ENCODE results near the gene GPRIN3.
"Not testable (repeated sequence)": the region's sequence is repeated elsewhere in the genome, so short reads cannot be mapped to it uniquely, and the experiment has no call there.

The GPRIN3 gene

GRCh38 chr4:89314291-89314690 lies 6.7 kb upstream of the GPRIN3 start:
- DNase-seq (ENCODE audit: low read depth in 2 of 3, low spot score in 1 of 3) = no peak

GRCh38 chr4:89312066-89312465 lies 4.5 kb upstream of the GPRIN3 start:
- no peak for DNase-seq (ENCODE audit: low read depth in 2 of 3, low spot score in 1 of 3)

DNA sequence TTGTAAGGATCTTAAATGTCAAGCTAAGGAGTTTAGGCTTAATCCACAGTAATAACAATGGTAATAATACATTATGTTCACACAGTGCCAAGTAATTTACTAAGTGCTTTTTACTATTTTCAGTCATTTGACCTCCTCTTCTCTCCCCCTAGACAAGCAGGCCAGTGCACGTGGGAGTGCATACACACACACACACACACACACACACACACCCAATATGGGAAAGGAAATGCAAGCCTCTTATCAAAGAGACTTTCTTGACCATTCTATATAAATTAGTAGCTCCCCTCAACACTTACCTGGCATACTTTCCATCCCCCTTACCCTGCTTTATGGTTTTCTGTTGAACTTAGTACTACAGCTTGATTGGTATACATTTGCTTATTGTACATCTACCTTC lies 3.8 kb upstream of the GPRIN3 start:
- DNase-seq (ENCODE audit: low read depth in 2 of 3, low spot score in 1 of 3) = no peak

GRCh38 chr4:89309154-89309553 lies 1.6 kb upstream of the GPRIN3 start:
- not testable (repeated sequence) for DNase-seq (ENCODE audit: low read depth in 2 of 3, low spot score in 1 of 3)

DNA sequence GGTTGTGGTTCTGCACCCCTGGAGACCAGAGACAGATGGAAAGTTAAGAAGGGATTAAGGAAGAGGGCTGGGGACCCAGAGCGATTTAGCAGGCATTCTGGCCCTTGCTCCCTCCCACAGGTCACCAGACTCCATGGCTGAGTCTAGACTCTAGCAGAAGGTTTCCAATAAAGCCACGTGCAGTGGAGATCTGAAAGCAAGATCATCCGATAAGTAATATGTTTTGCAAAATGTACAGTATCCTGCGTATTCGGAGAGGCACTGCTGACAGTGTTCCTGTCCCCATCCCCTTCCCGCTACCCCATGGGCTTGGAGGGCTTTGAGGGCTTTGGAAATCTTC lies 531 bp upstream of the GPRIN3 start:
- no peak for DNase-seq (ENCODE audit: low read depth in 2 of 3, low spot score in 1 of 3)

DNA sequence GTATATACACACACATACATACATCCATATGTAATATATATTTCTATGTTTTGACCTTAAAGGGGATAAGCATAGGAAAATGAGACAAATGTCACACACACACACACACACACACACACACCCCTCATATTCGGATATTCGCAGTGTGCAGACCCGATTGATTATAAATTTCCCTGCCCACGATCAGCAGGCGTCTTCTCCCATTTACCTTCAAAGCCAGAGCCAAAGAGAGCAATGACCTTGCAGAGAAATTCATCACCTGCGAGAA lies 488 bp downstream of the GPRIN3 start:
- DNase-seq (ENCODE audit: low read depth in 2 of 3, low spot score in 1 of 3) = no peak

DNA sequence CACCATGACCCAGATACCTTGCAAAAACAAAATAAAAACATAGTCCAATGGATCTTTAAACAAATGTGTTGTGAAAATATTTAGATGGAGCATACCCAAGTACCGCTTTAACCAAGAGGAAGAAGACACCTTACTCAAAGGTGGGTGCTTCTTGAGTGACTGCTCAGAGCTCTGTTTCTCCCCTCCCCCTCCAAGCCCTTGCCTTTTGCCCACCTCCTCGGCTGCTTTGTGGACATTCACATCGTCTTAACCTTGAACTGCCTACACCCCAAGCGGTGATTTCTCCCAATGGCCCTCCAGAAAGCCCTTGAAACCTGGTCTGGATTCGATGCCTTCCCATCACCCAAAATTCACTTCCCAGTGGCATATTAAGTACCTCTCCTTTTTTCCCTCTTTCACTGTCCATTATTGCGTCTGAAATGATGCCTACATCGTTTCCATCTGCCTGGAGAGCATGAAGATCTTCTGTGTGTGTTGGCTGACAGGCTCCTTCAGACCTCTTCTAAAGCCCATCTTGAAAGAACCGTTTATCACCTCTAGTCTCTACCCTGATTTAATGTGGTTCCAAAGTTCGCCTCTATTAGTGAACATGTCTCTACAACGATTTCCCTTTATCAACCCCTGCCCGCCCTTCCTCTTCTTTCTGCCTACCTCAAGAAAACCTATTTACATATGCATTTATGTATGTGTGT lies 968 bp downstream of the GPRIN3 start:
- no peak for DNase-seq (ENCODE audit: low read depth in 2 of 3, low spot score in 1 of 3)

- DNase-seq (ENCODE audit: low read depth in 2 of 3, low spot score in 1 of 3) = no peak
Measured at GRCh38 chr4:89305712-89306437, 1.7 kb downstream of the GPRIN3 start.

DNA sequence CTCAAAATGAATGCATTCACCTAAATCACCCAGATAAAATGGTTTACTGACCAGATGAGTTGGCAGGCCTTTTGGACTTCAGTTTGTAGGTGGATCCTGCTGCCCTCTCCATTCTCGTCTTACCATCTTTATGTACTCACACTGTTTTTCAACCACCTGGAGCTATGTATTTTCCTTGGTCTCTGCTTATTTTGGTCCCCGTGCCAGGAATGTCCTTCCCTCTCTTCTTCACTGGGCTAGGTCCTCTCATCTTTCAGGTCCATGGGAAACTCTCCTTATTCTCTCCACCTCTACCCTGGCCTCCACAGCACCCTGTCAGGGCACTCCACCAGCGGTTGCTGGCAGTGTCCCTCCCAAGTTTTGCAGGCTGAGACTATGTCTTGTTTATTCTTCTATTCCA lies 2.6 kb downstream of the GPRIN3 start:
- DNase-seq (ENCODE audit: low read depth in 2 of 3, low spot score in 1 of 3) = no peak

DNA sequence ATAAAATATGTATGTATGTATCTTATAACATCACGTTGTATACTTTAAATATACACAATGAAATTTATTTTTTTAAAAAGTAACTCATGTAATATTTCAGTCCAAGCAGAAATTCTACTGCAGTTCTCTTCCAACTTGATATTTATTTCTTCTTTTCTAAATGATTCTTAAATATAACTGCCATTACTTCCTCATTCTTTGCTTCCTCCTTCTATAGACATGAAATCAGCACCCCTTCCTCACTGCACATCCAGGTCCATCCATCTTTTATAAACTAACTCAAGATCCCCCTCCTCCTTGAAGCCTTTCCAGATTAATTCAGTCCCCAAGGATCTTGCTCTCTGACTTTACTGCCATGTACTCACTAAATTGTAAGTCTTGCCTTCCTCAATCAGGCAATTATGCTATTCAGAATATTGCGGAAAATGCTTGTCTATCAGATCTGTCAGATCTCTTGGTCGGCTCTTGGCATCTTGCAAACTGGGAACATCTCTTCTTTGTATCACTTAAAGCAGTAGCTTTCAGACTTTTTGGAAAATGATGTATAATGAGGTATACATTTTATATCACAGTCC lies 3.7 kb downstream of the GPRIN3 start:
- DNase-seq (ENCODE audit: low read depth in 2 of 3, low spot score in 1 of 3) = no peak

- peak in 1 of 3 donors; percentile 43 for DNase-seq (ENCODE audit: low read depth in 2 of 3, low spot score in 1 of 3)
Measured at GRCh38 chr4:89303177-89303576, 4.4 kb downstream of the GPRIN3 start.

DNA sequence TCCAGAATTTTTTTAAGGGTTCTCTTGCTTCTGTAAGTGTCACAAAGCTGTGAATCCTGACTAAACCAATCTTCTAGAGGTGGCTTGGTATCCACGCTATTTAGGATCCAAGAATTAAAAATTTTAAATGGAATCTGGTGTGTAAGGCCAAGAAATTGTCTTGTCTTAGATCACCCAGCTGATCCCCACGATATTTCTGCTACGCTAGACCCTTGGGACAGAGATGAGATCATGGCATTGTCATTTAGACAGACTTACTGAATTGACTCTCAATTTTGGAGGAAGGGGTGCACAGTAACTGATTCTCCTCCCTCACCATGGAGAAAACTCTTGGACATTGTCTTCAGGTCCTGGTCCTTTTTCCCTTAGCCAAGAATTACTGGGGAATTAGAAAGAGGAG lies 5.7 kb downstream of the GPRIN3 start:
- no peak for DNase-seq (ENCODE audit: low read depth in 2 of 3, low spot score in 1 of 3)

DNA sequence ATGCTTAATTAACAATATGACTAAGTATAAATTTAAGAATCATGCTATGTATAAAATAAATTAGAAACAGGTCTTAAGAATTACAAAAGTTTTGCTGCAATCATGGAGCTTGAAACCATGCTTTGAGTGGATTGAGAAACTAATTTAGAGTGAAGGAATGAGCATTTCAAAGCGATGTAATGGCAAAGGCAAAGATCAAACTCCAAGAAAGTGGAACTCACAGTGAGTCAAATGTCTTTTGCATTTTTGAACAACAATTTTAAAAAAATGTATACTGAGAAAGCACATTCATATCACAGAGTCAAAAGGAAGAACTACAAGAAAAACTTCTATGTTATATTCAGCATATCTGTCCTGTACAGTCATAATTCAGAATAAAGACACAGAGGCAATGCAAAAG lies 6.6 kb downstream of the GPRIN3 start:
- DNase-seq (ENCODE audit: low read depth in 2 of 3, low spot score in 1 of 3) = no peak

DNA sequence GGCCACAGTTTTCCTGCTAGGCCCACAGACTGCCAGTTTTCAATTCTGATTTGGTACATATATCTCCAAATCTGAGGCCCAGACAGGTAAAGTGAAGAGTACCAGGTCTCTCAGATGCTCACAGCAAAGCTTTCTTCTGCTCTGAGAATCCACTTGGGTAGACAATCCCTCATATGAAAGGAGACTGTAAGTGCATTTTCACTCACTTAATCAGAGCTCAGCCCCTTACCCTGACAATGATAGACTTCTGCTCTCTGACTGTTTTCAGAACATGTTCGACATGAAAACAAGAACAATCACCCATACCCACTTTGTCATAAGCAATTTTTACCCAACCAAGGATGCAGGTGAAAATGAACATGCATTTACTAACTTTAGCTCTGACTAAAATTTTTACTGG lies 7.1 kb downstream of the GPRIN3 start:
- no peak for DNase-seq (ENCODE audit: low read depth in 2 of 3, low spot score in 1 of 3)

- no peak for DNase-seq (ENCODE audit: low read depth in 2 of 3, low spot score in 1 of 3)
Measured at GRCh38 chr4:89300060-89300459, 7.5 kb downstream of the GPRIN3 start.

DNA sequence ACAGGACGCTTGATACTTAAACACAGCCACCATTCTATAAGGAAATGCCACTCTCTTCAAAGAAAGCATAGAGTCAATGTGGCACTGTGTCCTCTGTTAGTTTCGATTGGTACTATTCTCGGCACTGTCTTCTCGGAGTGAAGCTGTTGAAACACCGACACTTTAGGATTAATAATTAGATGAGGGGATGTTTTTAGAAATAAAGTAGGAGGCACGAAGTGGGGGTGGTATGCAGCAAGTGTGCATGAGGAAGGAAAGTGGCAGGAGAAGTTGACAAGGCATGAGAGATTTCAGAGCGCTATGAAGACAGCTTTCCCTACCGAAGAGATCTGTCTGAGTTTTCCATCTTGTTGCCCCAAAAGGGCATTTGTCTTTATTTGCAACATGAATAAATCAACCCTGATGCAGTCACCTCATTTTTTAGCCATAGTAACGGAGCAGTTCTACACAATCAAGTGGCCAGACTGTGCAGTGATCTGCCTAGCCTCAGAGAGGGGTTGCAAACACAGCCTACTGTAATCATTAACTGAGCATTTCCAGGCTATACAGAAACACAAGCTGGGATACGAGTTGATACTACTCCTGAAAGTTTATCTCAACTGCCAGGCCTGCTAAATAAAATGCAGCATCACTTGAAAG lies 8.3 kb downstream of the GPRIN3 start:
- DNase-seq (ENCODE audit: low read depth in 2 of 3, low spot score in 1 of 3) = no peak

DNA sequence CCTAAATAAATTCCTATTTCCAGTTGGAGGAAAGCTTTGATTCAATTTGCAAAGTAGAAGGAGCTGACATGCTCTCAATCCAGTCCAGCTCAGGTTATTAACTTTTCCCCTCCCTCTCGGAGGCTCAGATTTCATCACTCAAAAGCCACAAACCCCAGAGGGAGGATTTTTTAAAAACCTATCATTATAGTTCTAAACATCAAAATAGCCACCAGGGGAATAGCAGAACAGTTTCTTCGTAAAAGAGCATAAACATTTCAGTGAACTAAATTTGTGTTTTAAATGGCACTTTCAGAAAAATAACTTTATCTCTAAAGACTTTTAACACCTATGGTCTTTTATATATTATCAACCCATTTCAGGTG lies 8.8 kb downstream of the GPRIN3 start:
- DNase-seq (ENCODE audit: low read depth in 2 of 3, low spot score in 1 of 3) = no peak

- no peak for DNase-seq (ENCODE audit: low read depth in 2 of 3, low spot score in 1 of 3)
Measured at GRCh38 chr4:89298155-89298554, 9.4 kb downstream of the GPRIN3 start.

DNA sequence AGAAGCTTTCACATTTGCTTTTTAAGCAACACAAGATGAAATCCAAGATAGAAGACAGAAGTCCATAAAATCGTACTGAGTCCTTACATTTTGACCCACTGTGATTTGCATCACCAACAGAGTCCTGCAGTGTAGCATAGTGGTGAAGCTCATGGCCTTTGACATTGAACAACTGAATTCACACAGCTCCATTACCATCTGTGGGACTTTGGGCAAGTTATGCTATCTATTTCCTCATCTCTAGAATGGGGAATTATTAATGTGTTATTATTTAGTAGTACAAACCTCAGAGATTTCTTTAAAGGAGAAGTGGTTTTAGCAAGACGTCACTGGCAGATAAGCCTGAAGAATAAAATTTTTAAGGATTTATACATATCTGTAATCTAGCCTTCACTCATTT lies 10.7 kb downstream of the GPRIN3 start:
- no peak for DNase-seq (ENCODE audit: low read depth in 2 of 3, low spot score in 1 of 3)

- no peak for DNase-seq (ENCODE audit: low read depth in 2 of 3, low spot score in 1 of 3)
Measured at GRCh38 chr4:89296399-89296798, 11.2 kb downstream of the GPRIN3 start.

GRCh38 chr4:89295415-89295927 lies 12.1 kb downstream of the GPRIN3 start:
- DNase-seq (ENCODE audit: low read depth in 2 of 3, low spot score in 1 of 3) = no peak

DNA sequence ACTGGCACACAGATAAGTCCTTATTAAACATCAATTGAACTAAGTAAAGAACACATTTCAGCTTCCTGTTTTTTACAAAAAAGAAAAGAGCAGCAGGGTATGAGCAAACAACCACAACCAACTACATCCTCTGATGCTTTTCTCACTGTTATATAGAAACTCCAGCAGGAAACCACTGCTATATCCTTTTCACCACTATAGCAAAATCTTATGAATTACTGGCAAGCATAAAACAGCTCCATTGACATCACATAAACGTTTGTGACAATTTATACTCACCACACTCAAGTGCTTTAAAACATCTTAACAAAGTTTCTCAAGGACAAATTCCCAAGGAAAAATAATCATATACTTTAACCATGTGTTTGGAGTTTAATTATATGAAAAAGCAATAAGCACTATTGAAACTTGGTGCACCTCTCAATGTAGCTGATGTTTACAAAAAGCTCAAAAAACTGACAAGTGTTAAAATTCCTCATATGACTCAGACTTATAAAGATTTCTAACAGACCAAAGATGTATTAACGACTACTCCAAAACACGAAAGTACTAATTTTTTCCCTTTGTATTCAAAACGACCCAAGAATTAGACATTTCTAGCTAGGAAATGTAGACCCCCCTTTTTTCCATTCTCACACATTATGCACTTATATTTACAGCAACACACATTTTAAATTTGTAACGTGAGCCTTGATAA lies 12.9 kb downstream of the GPRIN3 start:
- no peak for DNase-seq (ENCODE audit: low read depth in 2 of 3, low spot score in 1 of 3)

Data from stimulated activated CD4-positive, alpha-beta T cell treated with anti-CD3 and anti-CD28 coated beads, Interleukin-12 subunit alpha, Interleukin-12 subunit beta, amount 100 ng/mL, for 48 hours (primary cell).